K562 (cell line): ENCODE results near the gene PRKCB. TPM values are rescaled to one million over a fixed set of nuclear protein-coding genes. Genes with fewer than 3 reads are reported as not detected.

ENCODE experiments used
- AFF1 ChIP-seq, 2 experiments: fragments of 450-650 bp; IDR thresholded peaks; 2 replicates each; pipeline ENCODE4 v1.6.1; 2018; ENCODE audit warnings: mild to moderate bottlenecking in 2 of 2, low read depth in 1 of 2; ENCODE audit not compliant: partially characterized antibody in 2 of 2
- CHAMP1 ChIP-seq: fragments of 450-650 bp; IDR thresholded peaks from 2 replicates; pipeline ENCODE4 v1.6.1; 2016; ENCODE audit warnings: mild to moderate bottlenecking
- DMBX1 ChIP-seq: fragments of 250-450 bp; sonication (Bioruptor Pico); IDR thresholded peaks from 2 replicates; pipeline ENCODE4 v1.8.0; 2022; ENCODE audit warnings: inconsistent platforms, mild to moderate bottlenecking, moderate library complexity, borderline replicate concordance
- DPF2 ChIP-seq: fragments of 450-650 bp; IDR thresholded peaks from 2 replicates; pipeline ENCODE4 v1.6.1; 2016
- E2F3 ChIP-seq: fragments of 250-450 bp; sonication (Bioruptor Pico); IDR thresholded peaks from 2 replicates; pipeline ENCODE4 v1.4.0; 2020; ENCODE audit warnings: mild to moderate bottlenecking
- EHMT2 ChIP-seq: fragments of 450-650 bp; IDR thresholded peaks from 2 replicates; pipeline ENCODE4 v1.6.1; 2018; ENCODE audit warnings: antibody characterized with exemption
- ELF2 ChIP-seq: fragments of 250-450 bp; sonication (Bioruptor Pico); IDR thresholded peaks from 2 replicates; pipeline ENCODE4 v1.5.0; 2021; ENCODE audit warnings: mild to moderate bottlenecking
- ETS1 ChIP-seq: conservative IDR thresholded peaks from 2 replicates; pipeline ENCODE4 v1.6.1; 2011; ENCODE audit warnings: low read depth, mild to moderate bottlenecking, low read length; ENCODE audit not compliant: control insufficient read depth
- FOXJ2 ChIP-seq: fragments of 200-800 bp; sonication (Bioruptor generic); IDR thresholded peaks from 2 replicates; pipeline ENCODE4 v1.6.1; 2016; ENCODE audit warnings: missing genetic modification characterization, missing compliant biosample characterization
- HDAC2 ChIP-seq: fragments of 450-650 bp; IDR thresholded peaks from 2 replicates; pipeline ENCODE4 v1.6.1; 2016; ENCODE audit warnings: mild to moderate bottlenecking
- ILK ChIP-seq: fragments of 450-650 bp; IDR thresholded peaks from 2 replicates; pipeline ENCODE4 v1.6.1; 2016; ENCODE audit warnings: missing genetic modification characterization, low read depth, mild to moderate bottlenecking, missing compliant biosample characterization, moderate library complexity, borderline replicate concordance
- JUND ChIP-seq, 2 experiments: IDR thresholded peaks; 2 replicates in 1 of 2; 3 replicates in 1 of 2; pipeline ENCODE4 v1.6.1; 2011; ENCODE audit warnings: borderline replicate concordance in 2 of 2, low read depth in 2 of 2, low read length in 2 of 2, improper control_type of control experiment in 1 of 2, missing biosample characterization in 1 of 2, missing genetic modification characterization in 1 of 2, missing genetic modification reagents in 1 of 2
- L3MBTL2 ChIP-seq: fragments of 450-650 bp; IDR thresholded peaks from 2 replicates; pipeline ENCODE4 v1.6.1; 2016; ENCODE audit warnings: mild to moderate bottlenecking, moderate library complexity
- MTA1 ChIP-seq: fragments of 450-650 bp; IDR thresholded peaks from 2 replicates; pipeline ENCODE4 v1.6.1; 2017; ENCODE audit warnings: borderline replicate concordance
- NCOA6 ChIP-seq: fragments of 450-650 bp; IDR thresholded peaks from 2 replicates; pipeline ENCODE4 v1.6.1; 2017; ENCODE audit warnings: mild to moderate bottlenecking
- PCBP1 ChIP-seq: fragments of 200-400 bp; formaldehyde crosslinking; IDR thresholded peaks from 2 replicates; pipeline ENCODE4 v1.6.1; 2018; ENCODE audit warnings: mild to moderate bottlenecking, low read depth, low read length; ENCODE audit not compliant: poor library complexity, severe bottlenecking
- PHF20 ChIP-seq: fragments of 450-650 bp; IDR thresholded peaks from 2 replicates; pipeline ENCODE4 v1.6.1; 2018; ENCODE audit not compliant: partially characterized antibody
- RAD21 ChIP-seq, 2 experiments: fragments of 250-450 bp in 1 of 2; fragments of 450-650 bp in 1 of 2; sonication (Bioruptor Pico) in 1 of 2; formaldehyde crosslinking in 1 of 2; IDR thresholded peaks in 1 of 2; conservative IDR thresholded peaks in 1 of 2; 2 replicates each; pipeline versions ENCODE4 v1.4.0 to v1.8.0; 2020 to 2022; ENCODE audit warnings: mild to moderate bottlenecking in 2 of 2, moderate library complexity in 1 of 2
- SETDB1 ChIP-seq: IDR thresholded peaks from one replicate; pipeline ENCODE4 v1.6.1; 2012; ENCODE audit warnings: low read length, control low read depth, inconsistent platforms
- SMARCA4 ChIP-seq: fragments of 450-650 bp; IDR thresholded peaks from 2 replicates; pipeline ENCODE4 v1.6.1; 2016
- SRSF3 ChIP-seq: fragments of 200-400 bp; formaldehyde crosslinking; IDR thresholded peaks from 2 replicates; pipeline ENCODE4 v1.6.1; 2016; ENCODE audit warnings: mild to moderate bottlenecking, low read length, moderate library complexity; ENCODE audit not compliant: insufficient read depth
- ZNF24 ChIP-seq: fragments of 450-650 bp; IDR thresholded peaks from 2 replicates; pipeline ENCODE4 v1.6.1; 2016
- polyA plus RNA-seq, 8 experiments: library from polyadenylated mRNA; depleted of rRNA in 4 of 8; stranded (reverse) in 5 of 8; unstranded in 3 of 8; fragments of >200 nt; fragmentation: Nextera tagmentation in 2 of 8; fragmentation: Illumina TruSeq in 1 of 8; extraction: Ambion mirVana in 2 of 8; extraction: Trizol in 1 of 8; gene quantifications; 2 replicates each; pipeline versions ENCODE4 v1.2.1 to v1.2.3, GENCODE V29; 2011 to 2014; ENCODE audit warnings: inconsistent platforms in 1 of 8, missing spikeins in 1 of 8
- total RNA-seq, 7 experiments: library from RNA; depleted of rRNA in 6 of 7; stranded (reverse); fragments of >200 nt in 6 of 7; fragmentation: Illumina TruSeq in 2 of 7; extraction: Trizol in 2 of 7; gene quantifications; 2 replicates each; pipeline versions ENCODE4 v1.2.1 to v1.2.3, GENCODE V29; 2011 to 2021; ENCODE audit warnings: low replicate concordance in 1 of 7

Gene PRKCB
- total and polyA plus RNA-seq, 9 of the 15 experiments (the other 6 are each of a cell fraction or from before 2014, with no cell fraction given), result 49.9 to 276 (median 148) TPM

GRCh38 chr16:23803591-23804123 lies 32.1 kb upstream of the PRKCB start (continued):
- peak; percentile 60; the same call in 1 of the 2 replicates for TF ChIP-seq CHAMP1
- peak; percentile 46 for TF ChIP-seq JUND (IDR thresholded peaks at IDR 0.05; ENCODE audit: borderline replicate concordance, low read depth, low read length)
- peak; percentile 77; the same call in 2 of the 3 replicates for TF ChIP-seq JUND (tag; IDR thresholded peaks at IDR 0.05; ENCODE audit: borderline replicate concordance, low read depth, low read length)
- TF ChIP-seq ZNF24, result no peak
- TF ChIP-seq PHF20, result no peak
- TF ChIP-seq AFF1 (IDR thresholded peaks at IDR 0.05; ENCODE audit: low read depth in 1 of 2, partially characterized antibody in 2 of 2), result peak in 1 of 2 experiments; percentile 67
- TF ChIP-seq ELF2 (CRISPR knock-in tag), result no peak
- peak; percentile 71; the same call in 1 of the 2 replicates for TF ChIP-seq MTA1
- TF ChIP-seq SMARCA4, result peak; percentile 77
- peak; percentile 77 for TF ChIP-seq DPF2
- TF ChIP-seq RAD21 (CRISPR knock-in tag; conservative IDR thresholded peaks at IDR 0.05 in 1 of 2, IDR thresholded peaks at IDR 0.05 in 1 of 2), result peak; percentile 82 to 95
- no peak for TF ChIP-seq PCBP1
- no peak for TF ChIP-seq E2F3 (CRISPR knock-in tag)
- no peak for TF ChIP-seq FOXJ2
- TF ChIP-seq L3MBTL2, result peak; percentile 70
- peak; percentile 82; the same call in 1 of the 2 replicates for TF ChIP-seq DMBX1 (CRISPR knock-in tag)
- TF ChIP-seq ILK (tag), result no peak
- TF ChIP-seq EHMT2, result peak; percentile 76; the same call in 1 of the 2 replicates
- peak; percentile 80; the same call in 1 of the 2 replicates for TF ChIP-seq HDAC2
- no peak for TF ChIP-seq NCOA6
- no peak for TF ChIP-seq SRSF3
- no peak for TF ChIP-seq SETDB1
- TF ChIP-seq ETS1, result no peak
